ENCODE data around the gene EXOC2. TPM values are rescaled to one million over a fixed set of nuclear protein-coding genes. Genes with fewer than 3 reads are reported as not detected.
"Not testable (repeated sequence)": the region's sequence is repeated elsewhere in the genome, so short reads cannot be mapped to it uniquely, and the experiment has no call there.

Gene EXOC2
- total RNA-seq, 1 donor: 18.6 TPM

- DNase-seq (ENCODE audit: low read depth in 2 of 3, low spot score in 2 of 3): peak in 2 of 3 donors; percentile 53 to 73
These were observed 17.9 kb upstream of the EXOC2 start for GRCh38 chr6:710601-711571.

- DNase-seq (ENCODE audit: low read depth in 2 of 3, low spot score in 2 of 3): no peak
These were observed 16.6 kb upstream of the EXOC2 start for GRCh38 chr6:709471-710056.

DNA sequence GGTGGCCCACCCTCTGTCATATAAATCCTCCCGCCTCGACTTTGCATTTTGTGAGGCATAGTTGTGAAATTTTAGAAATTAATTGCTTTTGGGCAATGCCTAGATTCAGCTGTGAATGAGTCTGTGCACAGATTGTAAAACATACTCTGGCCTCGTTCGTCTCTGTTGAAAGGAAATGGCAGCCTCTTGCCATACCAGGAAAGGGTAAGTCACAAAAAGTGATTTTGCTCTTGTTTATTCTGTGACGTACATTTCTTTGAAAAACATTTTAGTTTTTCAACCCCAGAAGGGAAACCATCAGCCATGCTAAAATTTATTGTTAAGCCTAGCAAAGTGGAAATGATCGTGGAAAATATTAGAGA is 15.3 kb upstream of the EXOC2 start:
- no peak for DNase-seq (ENCODE audit: low read depth in 2 of 3, low spot score in 2 of 3)

DNA sequence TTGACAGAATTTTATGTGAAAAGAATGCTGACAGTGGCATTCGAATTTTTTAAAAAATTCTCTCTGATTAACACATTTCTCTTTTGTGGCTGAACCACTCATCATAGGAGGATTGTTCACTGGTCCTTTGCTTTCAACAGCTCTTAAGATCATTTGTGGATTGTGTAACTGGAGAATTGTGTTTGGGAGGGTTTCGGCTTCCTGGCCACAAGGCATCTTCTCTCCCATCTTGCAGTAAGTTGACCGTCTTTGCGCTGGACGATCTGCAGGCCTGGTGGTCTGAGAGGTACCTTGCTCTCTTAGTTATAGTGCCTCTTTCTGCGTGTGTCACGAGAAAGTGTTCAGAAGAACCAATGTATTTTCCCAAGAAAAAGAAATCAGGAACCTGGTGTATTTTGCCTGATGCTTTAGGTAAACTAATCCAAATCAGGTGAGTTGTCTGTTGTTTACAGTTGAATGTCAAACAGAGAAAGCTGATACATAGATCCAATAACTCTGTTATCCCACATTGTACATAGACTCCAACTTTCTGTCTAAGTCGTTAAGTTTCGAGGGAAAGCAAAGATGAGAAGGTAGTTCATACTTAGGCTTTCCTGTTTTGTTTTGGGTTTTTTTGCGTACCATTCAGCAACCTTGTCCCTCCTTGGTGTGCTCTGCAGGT is 14.8 kb upstream of the EXOC2 start:
- DNase-seq (ENCODE audit: low read depth in 2 of 3, low spot score in 2 of 3): no peak

- no peak for DNase-seq (ENCODE audit: low read depth in 2 of 3, low spot score in 2 of 3)
These were observed 14.0 kb upstream of the EXOC2 start for GRCh38 chr6:706819-707381.

DNA sequence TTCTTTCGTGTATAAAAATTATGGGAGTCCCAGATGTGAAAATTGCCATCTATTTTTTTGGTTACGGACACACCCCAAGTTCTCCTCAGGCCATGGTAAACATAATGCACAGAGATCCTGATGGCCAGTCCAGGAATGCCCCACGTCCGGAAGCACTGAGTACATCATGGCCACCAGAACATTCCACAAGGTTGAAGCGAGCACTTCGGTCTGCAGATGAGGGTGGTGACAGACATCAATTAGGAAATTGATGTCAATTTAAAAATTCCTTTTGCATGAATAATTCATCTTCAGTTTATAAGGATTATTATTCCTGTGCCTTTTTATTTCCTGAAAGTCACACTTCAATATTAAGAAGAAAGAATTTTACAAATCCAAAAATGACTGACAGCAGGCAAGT is 13.2 kb upstream of the EXOC2 start:
- DNase-seq (ENCODE audit: low read depth in 2 of 3, low spot score in 2 of 3): no peak

GRCh38 chr6:705047-705446 is 12.1 kb upstream of the EXOC2 start:
- DNase-seq (ENCODE audit: low read depth in 2 of 3, low spot score in 2 of 3): no peak

DNA sequence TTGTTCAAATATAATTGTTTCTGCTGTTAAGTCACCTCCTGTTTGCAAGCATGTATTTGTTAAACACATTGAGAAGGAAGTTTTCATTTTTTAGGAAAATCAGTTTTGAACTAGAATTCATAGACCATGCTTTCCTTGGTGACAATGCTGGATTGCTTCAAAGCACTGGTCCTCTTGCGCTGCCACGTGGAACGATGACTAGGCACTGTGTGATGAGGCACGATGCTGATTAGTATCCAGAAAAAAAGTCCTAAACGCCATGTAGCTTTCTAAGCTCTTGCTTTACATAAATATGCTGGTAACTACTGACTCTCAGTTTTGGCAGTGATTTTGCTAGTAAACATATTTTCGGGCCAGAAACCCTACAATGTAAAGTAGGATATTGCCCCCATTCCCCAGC is 11.1 kb upstream of the EXOC2 start:
- no peak for DNase-seq (ENCODE audit: low read depth in 2 of 3, low spot score in 2 of 3)

- no peak for DNase-seq (ENCODE audit: low read depth in 2 of 3, low spot score in 2 of 3)
These were observed 10.6 kb upstream of the EXOC2 start for GRCh38 chr6:703552-703951.

- peak in 1 of 3 donors; percentile 21 for DNase-seq (ENCODE audit: low read depth in 2 of 3, low spot score in 2 of 3)
These were observed 9.0 kb upstream of the EXOC2 start for GRCh38 chr6:701700-702479.

- DNase-seq (ENCODE audit: low read depth in 2 of 3, low spot score in 2 of 3): no peak
These were observed 8.3 kb upstream of the EXOC2 start for GRCh38 chr6:701215-701614.

DNA sequence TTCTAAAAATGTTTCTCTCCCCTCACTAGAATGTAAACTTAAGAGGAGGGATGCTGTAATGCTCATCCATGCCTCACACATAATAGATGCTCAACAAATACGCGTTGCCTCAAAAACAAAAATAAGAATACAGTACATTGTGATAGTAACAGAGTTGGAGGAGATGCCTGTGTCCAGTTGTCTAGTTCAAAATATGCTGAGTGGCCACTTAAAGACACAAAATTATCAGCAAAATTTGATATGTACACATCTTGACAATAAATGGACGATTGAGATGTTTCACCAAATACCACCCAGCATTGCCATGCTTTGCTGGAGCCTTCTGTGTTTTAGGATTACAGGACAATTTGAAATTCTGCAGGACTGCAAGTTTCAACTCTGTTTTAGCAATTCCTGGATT is 7.6 kb upstream of the EXOC2 start:
- DNase-seq (ENCODE audit: low read depth in 2 of 3, low spot score in 2 of 3): no peak

DNA sequence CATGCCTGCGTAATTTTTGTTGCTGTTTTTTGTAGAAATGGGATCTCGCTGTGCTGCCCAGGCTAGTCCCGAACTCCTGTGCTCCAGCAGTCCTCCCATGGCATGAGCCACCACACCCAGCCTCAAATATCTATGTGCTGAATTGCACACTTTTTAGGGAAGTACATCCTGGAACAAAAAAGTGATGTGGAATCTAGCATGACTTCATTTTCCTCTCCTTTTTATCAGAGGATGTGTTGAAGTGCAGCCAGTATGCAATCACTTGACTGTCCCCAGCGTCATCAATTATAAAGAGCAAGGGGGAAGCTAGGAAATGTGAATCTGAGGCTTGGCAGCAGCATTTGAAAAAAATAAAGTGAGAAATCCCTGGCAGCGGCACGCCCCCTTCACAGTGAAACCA is 6.4 kb upstream of the EXOC2 start:
- DNase-seq (ENCODE audit: low read depth in 2 of 3, low spot score in 2 of 3): no peak

DNA sequence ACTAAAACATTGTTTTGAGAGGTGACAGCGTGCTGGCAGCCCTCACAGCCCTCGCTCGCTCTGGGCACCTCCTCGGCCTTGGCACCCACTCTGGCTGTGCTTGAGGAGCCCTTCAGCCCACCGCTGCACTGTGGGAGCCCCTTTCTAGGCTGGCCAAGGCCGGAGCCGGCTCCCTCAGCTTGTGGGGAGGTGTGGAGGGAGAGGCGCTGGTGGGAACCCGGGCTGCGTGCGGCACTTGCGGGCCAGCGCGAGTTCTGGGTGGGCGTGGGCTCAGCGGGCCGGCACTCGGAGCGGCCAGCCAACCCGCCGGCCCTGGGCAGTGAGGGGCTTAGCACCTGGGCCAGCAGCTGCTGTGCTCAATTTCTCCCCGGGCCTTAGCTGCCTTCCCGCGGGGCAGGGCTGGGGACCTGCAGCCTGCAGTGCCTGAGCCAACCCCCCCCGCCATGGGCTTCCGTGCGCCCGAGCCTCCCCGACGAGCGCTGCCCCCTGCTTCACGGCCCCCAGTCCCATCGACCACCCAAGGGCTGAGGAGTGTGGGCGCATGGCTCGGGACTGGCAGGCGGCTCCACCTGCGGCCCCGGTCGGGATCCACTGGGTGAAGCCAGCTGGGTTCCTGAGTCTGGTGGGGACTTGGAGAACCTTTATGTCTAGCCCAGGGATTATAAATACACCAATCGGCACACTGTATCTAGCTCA is 1.6 kb upstream of the EXOC2 start:
- DNase-seq (ENCODE audit: low read depth in 2 of 3, low spot score in 2 of 3): not testable (repeated sequence)

DNA sequence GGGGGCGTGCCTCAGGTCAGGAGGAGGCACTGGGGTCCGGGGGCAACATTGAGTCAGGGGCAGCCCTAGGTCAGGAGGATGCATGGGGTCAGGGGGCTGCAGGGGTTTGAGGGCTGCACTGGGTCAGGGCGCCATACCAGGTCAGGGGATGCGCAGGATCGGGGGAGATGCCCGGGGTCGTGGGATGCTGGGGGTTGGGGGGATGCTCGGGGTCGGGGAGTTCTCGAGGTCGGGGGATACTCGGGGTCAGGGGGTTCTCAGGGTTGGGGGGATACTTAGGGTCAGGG is 727 bp upstream of the EXOC2 start:
- DNase-seq (ENCODE audit: low read depth in 2 of 3, low spot score in 2 of 3): no peak

GRCh38 chr6:692356-692851 is 535 bp downstream of the EXOC2 start:
- DNase-seq (ENCODE audit: low read depth in 2 of 3, low spot score in 2 of 3): peak; percentile 48 to 53 (median 50)

- DNase-seq (ENCODE audit: low read depth in 2 of 3, low spot score in 2 of 3): no peak
These were observed 3.7 kb downstream of the EXOC2 start for GRCh38 chr6:689223-689622.

DNA sequence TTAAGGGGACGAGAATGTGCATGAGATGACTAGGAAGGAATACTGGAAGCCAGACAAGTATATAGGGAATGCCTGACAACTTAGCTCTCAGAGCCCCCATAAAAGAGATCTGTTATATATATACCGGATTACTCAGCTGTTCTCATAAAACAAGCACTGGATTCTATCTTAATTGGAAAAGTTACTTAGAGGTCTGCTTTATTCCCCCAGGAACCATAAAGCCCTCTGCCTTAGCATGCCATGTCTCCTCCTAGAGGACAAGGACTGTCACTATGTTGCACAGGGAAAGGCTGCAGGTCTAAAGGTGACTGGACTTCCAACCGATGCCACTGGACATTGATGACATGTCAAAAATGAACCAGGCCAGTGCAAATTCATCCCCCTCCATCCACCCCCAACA is 6.4 kb downstream of the EXOC2 start:
- no peak for DNase-seq (ENCODE audit: low read depth in 2 of 3, low spot score in 2 of 3)

GRCh38 chr6:684831-685636 is 7.9 kb downstream of the EXOC2 start:
- DNase-seq (ENCODE audit: low read depth in 2 of 3, low spot score in 2 of 3): no peak
